ENCODE results near the gene ABCC4.

- no peak for TF ChIP-seq MAFK (IDR thresholded peaks at IDR 0.05; ENCODE audit: low read length)
- TF ChIP-seq CTCF (IDR thresholded peaks at IDR 0.05 in 2 of 3, conservative IDR thresholded peaks at IDR 0.05 in 1 of 3; ENCODE audit: insufficient read depth in 2 of 3, low read depth in 1 of 3, low read length in 3 of 3), result no peak
- TF ChIP-seq TCF15 (CRISPR knock-in tag; IDR thresholded peaks at IDR 0.05), result no peak
- TF ChIP-seq ZNF785 (CRISPR knock-in tag; IDR thresholded peaks at IDR 0.05), result no peak
- TF ChIP-seq NFIC (IDR thresholded peaks at IDR 0.05), result no peak
- no peak for TF ChIP-seq GATAD2B (IDR thresholded peaks at IDR 0.05; ENCODE audit: borderline replicate concordance)
- no peak for TF ChIP-seq EP300 (IDR thresholded peaks at IDR 0.05; ENCODE audit: low read length)
- TF ChIP-seq EGR1 (conservative IDR thresholded peaks at IDR 0.05), result no peak
Measured at GRCh38 chr13:95185851-95186250, 115.4 kb downstream of the ABCC4 start.

All from K562 (cell line).